Activated naive CD8-positive, alpha-beta T cell (primary cell): ENCODE measurements around the gene MCM3AP.

Experiments
- H3K27ac Mint-ChIP-seq: one replicate; pipeline ENCODE4 v1.8.0; 2021; ENCODE audit warnings: mixed read lengths
- H3K27me3 Mint-ChIP-seq: one replicate; pipeline ENCODE4 v1.8.0; 2021; ENCODE audit warnings: mixed read lengths
- H3K36me3 Mint-ChIP-seq: one replicate; pipeline ENCODE4 v1.8.0; 2021; ENCODE audit warnings: mixed read lengths
- H3K4me1 Mint-ChIP-seq: one replicate; pipeline ENCODE4 v1.8.0; 2021; ENCODE audit warnings: low read depth, mixed read lengths
- H3K4me3 Mint-ChIP-seq: one replicate; pipeline ENCODE4 v1.8.0; 2021; ENCODE audit warnings: mild to moderate bottlenecking, mixed read lengths
- H3K9me3 Mint-ChIP-seq: one replicate; pipeline ENCODE4 v1.8.0; 2021; ENCODE audit warnings: low read depth, mixed read lengths

Gene MCM3AP

GRCh38 chr21:46213620-46214286, 71.7 kb downstream of the MCM3AP start:
- H3K36me3 Mint-ChIP-seq = no peaks in the 10 kb centered on the region
- H3K4me3 Mint-ChIP-seq = no peak overlapping the region
- no peaks in the 10 kb centered on the region for H3K9me3 Mint-ChIP-seq
- no peaks in the 10 kb centered on the region for H3K27me3 Mint-ChIP-seq
- no peak overlapping the region for H3K27ac Mint-ChIP-seq
- no peaks in the 10 kb centered on the region for H3K4me1 Mint-ChIP-seq

- no peaks in the 10 kb centered on the region for H3K36me3 Mint-ChIP-seq
- H3K9me3 Mint-ChIP-seq = no peaks in the 10 kb centered on the region
- H3K27ac Mint-ChIP-seq = no peak overlapping the region
- no peaks in the 10 kb centered on the region for H3K27me3 Mint-ChIP-seq
- H3K4me1 Mint-ChIP-seq = no peaks in the 10 kb centered on the region
- no peak overlapping the region for H3K4me3 Mint-ChIP-seq
These were observed 72.5 kb downstream of the MCM3AP start for GRCh38 chr21:46212721-46213484.

GRCh38 chr21:46211786-46212720, 73.4 kb downstream of the MCM3AP start:
- no peak overlapping the region for H3K27ac Mint-ChIP-seq
- H3K27me3 Mint-ChIP-seq = no peaks in the 10 kb centered on the region
- no peak overlapping the region for H3K4me3 Mint-ChIP-seq
- H3K9me3 Mint-ChIP-seq = no peaks in the 10 kb centered on the region
- no peaks in the 10 kb centered on the region for H3K36me3 Mint-ChIP-seq
- H3K4me1 Mint-ChIP-seq = no peaks in the 10 kb centered on the region

GRCh38 chr21:46211376-46211775, 74.0 kb downstream of the MCM3AP start:
- H3K27ac Mint-ChIP-seq = no peak overlapping the region

GRCh38 chr21:46210378-46211136, 74.9 kb downstream of the MCM3AP start:
- H3K4me1 Mint-ChIP-seq = no peaks in the 10 kb centered on the region
- H3K36me3 Mint-ChIP-seq = no peaks in the 10 kb centered on the region
- no peaks in the 10 kb centered on the region for H3K27me3 Mint-ChIP-seq
- H3K4me3 Mint-ChIP-seq = no peak overlapping the region
- H3K27ac Mint-ChIP-seq = no peak overlapping the region
- no peaks in the 10 kb centered on the region for H3K9me3 Mint-ChIP-seq

More at GRCh38 chr21:46211376-46211775, 74.0 kb downstream of the MCM3AP start:
- Mint-ChIP-seq H3K4me1 (no peaks in the 10 kb centered on the region), H3K27me3 (no peaks in the 10 kb centered on the region), H3K4me3 (no peak overlapping the region), H3K9me3 (no peaks in the 10 kb centered on the region), H3K36me3 (no peaks in the 10 kb centered on the region)

- Mint-ChIP-seq H3K9me3 (no peaks in the 10 kb centered on the region), H3K4me1 (no peaks in the 10 kb centered on the region), H3K36me3 (no peaks in the 10 kb centered on the region), H3K27me3 (no peaks in the 10 kb centered on the region), H3K4me3 (no peak overlapping the region), H3K27ac (no peak overlapping the region)
These were observed 76.4 kb downstream of the MCM3AP start for GRCh38 chr21:46208761-46209721.

GRCh38 chr21:46207920-46208591, 77.4 kb downstream of the MCM3AP start:
- no peak overlapping the region for H3K27ac Mint-ChIP-seq
- no peaks in the 10 kb centered on the region for H3K36me3 Mint-ChIP-seq
- no peaks in the 10 kb centered on the region for H3K4me1 Mint-ChIP-seq
- no peak overlapping the region for H3K4me3 Mint-ChIP-seq
- H3K9me3 Mint-ChIP-seq = no peaks in the 10 kb centered on the region
- H3K27me3 Mint-ChIP-seq = no peaks in the 10 kb centered on the region

GRCh38 chr21:46207006-46207919, 78.1 kb downstream of the MCM3AP start:
- H3K9me3 Mint-ChIP-seq = no peaks in the 10 kb centered on the region
- H3K36me3 Mint-ChIP-seq = no peaks in the 10 kb centered on the region

GRCh38 chr21:46206163-46207005, 79.0 kb downstream of the MCM3AP start:
- Mint-ChIP-seq H3K27me3 (no peaks in the 10 kb centered on the region), H3K36me3 (no peaks in the 10 kb centered on the region), H3K4me3 (no peak overlapping the region), H3K27ac (no peak overlapping the region), H3K4me1 (no peaks in the 10 kb centered on the region), H3K9me3 (no peaks in the 10 kb centered on the region)

More at GRCh38 chr21:46207006-46207919, 78.1 kb downstream of the MCM3AP start:
- Mint-ChIP-seq H3K27me3 (no peaks in the 10 kb centered on the region), H3K4me1 (no peaks in the 10 kb centered on the region), H3K27ac (no peak overlapping the region), H3K4me3 (no peak overlapping the region)

GRCh38 chr21:46205766-46206162, 79.6 kb downstream of the MCM3AP start:
- Mint-ChIP-seq H3K27me3 (no peaks in the 10 kb centered on the region), H3K4me1 (no peaks in the 10 kb centered on the region)

GRCh38 chr21:46205166-46205565, 80.2 kb downstream of the MCM3AP start:
- no peaks in the 10 kb centered on the region for H3K9me3 Mint-ChIP-seq
- H3K4me1 Mint-ChIP-seq = no peaks in the 10 kb centered on the region
- no peaks in the 10 kb centered on the region for H3K36me3 Mint-ChIP-seq
- H3K4me3 Mint-ChIP-seq = no peak overlapping the region
- no peak overlapping the region for H3K27ac Mint-ChIP-seq
- no peaks in the 10 kb centered on the region for H3K27me3 Mint-ChIP-seq

More at GRCh38 chr21:46205766-46206162, 79.6 kb downstream of the MCM3AP start:
- Mint-ChIP-seq H3K27ac (no peak overlapping the region), H3K36me3 (no peaks in the 10 kb centered on the region), H3K4me3 (no peak overlapping the region), H3K9me3 (no peaks in the 10 kb centered on the region)

GRCh38 chr21:46203203-46203600, 82.2 kb downstream of the MCM3AP start:
- no peaks in the 10 kb centered on the region for H3K4me1 Mint-ChIP-seq
- no peaks in the 10 kb centered on the region for H3K9me3 Mint-ChIP-seq
- no peaks in the 10 kb centered on the region for H3K27me3 Mint-ChIP-seq
- H3K4me3 Mint-ChIP-seq = no peak overlapping the region
- no peak overlapping the region for H3K27ac Mint-ChIP-seq
- H3K36me3 Mint-ChIP-seq = peaks cover 12% of the 10 kb centered on the region
